ENCODE data around the gene NOTCH1.

NOTCH1 gene

DNA sequence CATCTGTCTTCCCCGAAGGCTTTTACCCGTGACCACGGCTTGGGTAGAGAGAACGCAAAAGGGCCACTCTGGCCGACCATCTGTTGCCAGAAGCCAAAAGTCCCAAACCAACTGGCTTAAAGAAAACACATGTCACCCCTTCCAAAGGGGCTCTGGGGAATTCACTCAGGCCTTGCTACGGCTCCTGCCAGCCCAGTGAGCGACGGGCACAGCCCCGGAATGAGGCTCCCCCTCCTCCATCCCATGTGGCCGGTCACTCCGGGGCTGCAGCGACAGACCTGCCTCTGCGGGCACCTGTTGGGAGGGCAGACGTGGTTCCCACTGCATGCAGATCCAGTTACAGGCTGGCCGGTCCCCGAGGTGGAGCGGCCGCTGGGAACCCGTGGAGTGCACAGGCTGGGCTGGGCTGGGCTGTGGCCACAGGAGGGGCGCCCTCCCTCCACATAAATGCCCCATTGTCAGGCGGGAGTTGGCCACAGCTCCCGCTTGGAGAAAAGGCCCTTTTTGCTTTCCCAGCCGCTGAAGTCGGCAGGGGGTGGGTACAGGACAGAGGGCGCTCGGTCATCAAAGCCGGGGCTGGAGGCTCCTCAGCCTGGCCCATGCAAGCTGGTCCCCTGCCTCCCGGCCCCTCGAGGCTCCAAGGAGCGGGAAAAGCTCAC lies 19.9 kb downstream of the NOTCH1 start:
- Histone ChIP-seq H3K4me1 (ENCODE audit: control insufficient read depth, insufficient read depth, low read length) (peaks cover 8% of the 10 kb centered on the region), H3K4me3 (ENCODE audit: low read length) (no peak overlapping the region), H3K9ac (ENCODE audit: low read length) (no peak overlapping the region), H3K9me3 (ENCODE audit: control insufficient read depth, low read length) (no peaks in the 10 kb centered on the region), H3K36me3 (ENCODE audit: control insufficient read depth, insufficient read depth, low read length, severe bottlenecking) (no peaks in the 10 kb centered on the region), H3K27me3 (replicated peaks; ENCODE audit: control insufficient read depth, insufficient read depth, low read length) (no peaks in the 10 kb centered on the region)
- no peak for DNase-seq (ENCODE audit: low read depth)

DNA sequence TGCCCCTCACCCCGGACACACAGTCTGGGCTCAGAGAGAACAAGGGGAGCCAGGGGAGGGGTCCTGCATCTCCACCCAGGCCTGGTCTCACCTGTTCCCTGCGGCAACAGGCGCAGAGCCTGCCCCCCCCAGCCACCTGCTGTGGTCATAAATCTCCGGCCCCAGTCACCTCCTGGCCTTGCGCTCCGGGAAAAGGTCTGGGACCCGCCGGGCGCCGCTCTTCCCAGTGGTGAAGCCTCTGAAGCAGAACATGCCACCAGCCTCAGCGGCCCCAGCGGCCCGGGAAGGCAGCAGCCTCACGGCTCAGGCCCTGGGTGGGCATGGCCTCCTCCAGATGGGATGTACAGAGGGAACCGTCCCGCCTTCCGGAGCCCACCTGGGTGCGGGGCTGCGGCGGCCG lies 20.6 kb downstream of the NOTCH1 start:
- H3K36me3 ChIP-seq (ENCODE audit: control insufficient read depth, insufficient read depth, low read length, severe bottlenecking), result no peaks in the 10 kb centered on the region
- no peak for DNase-seq (ENCODE audit: low read depth)
- no peak overlapping the region for H3K4me3 ChIP-seq (ENCODE audit: low read length)
- H3K9me3 ChIP-seq (ENCODE audit: control insufficient read depth, low read length), result no peaks in the 10 kb centered on the region
- H3K27me3 ChIP-seq (replicated peaks; ENCODE audit: control insufficient read depth, insufficient read depth, low read length), result no peaks in the 10 kb centered on the region
- peaks cover 8% of the 10 kb centered on the region for H3K4me1 ChIP-seq (ENCODE audit: control insufficient read depth, insufficient read depth, low read length)
- H3K9ac ChIP-seq (ENCODE audit: low read length), result no peak overlapping the region

DNA sequence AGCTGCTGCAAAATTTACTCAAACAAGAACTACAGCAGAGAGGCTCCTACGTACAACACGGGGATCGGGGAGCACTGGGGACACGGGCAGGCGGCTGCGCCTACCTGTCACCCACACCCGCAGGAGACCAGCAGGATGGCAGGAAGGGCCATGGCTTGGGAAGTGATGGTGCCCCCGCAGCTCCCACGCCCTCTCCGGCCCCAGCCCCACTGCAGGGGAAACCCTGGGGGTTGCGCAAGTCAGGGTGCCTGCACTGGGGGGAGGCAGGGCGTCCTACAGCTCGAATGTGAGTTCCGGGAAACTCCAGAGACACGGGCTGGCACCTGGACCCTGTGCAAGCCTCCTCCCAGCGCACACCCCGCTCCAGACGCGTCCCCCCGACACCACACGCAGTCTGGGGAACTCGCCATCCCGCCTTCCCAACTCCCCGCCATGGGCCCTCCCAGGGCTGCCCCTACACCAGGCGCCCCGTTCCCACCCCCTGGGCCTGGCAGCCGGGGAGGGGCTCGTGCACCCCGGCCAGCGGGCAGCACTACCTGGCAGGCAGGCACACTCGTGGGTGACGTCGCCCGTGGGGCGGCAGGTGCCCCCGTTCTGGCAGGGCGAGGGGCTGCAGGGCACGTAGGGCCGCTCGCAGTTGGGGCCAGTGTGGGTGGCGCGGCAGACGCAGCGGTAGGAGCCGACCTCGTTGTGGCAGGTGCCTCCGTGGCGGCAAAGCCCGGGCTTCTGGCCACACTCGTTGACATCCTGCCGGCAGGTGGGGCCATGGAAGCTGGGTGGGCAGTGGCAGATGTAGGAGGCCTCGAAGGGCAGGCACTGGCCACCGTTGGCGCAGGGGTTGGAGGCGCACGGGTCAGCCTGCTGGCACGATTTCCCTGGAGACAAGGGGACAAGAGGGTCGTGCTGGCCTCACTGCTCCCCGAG lies 23.3 kb downstream of the NOTCH1 start:
- Histone ChIP-seq H3K36me3 (ENCODE audit: control insufficient read depth, insufficient read depth, low read length, severe bottlenecking) (peaks cover 10% of the 10 kb centered on the region), H3K9ac (ENCODE audit: low read length) (no peak overlapping the region), H3K9me3 (ENCODE audit: control insufficient read depth, low read length) (no peaks in the 10 kb centered on the region), H3K4me3 (ENCODE audit: low read length) (no peak overlapping the region), H3K4me1 (ENCODE audit: control insufficient read depth, insufficient read depth, low read length) (peaks cover 8% of the 10 kb centered on the region), H3K27me3 (replicated peaks; ENCODE audit: control insufficient read depth, insufficient read depth, low read length) (no peaks in the 10 kb centered on the region)
- DNase-seq (ENCODE audit: low read depth), result no peak

DNA sequence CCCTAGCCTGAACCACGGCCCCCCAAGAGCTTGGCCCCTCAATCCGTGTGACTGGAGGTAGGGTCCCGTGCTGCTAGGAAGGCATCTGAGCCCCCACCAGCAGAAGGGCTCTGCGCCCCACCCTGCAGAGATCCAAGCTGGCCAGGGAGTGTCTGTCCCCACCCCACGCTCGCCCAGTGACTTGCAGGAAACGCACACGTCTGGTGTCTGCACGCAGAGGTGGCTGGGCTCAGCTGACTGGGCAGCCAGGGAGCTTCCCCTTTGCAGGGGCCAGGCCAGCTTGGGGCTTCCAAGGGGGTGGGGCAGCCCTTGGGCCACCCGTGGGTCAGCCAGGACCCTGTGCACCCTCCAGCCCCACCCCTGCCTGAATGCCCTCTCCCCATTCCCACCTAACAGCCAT lies 24.3 kb downstream of the NOTCH1 start:
- H3K27me3 ChIP-seq (replicated peaks; ENCODE audit: control insufficient read depth, insufficient read depth, low read length), result no peaks in the 10 kb centered on the region
- peaks cover 13% of the 10 kb centered on the region for H3K36me3 ChIP-seq (ENCODE audit: control insufficient read depth, insufficient read depth, low read length, severe bottlenecking)
- H3K9me3 ChIP-seq (ENCODE audit: control insufficient read depth, low read length), result no peaks in the 10 kb centered on the region
- no peak for DNase-seq (ENCODE audit: low read depth)
- peaks cover 8% of the 10 kb centered on the region for H3K4me1 ChIP-seq (ENCODE audit: control insufficient read depth, insufficient read depth, low read length)
- no peak overlapping the region for H3K4me3 ChIP-seq (ENCODE audit: low read length)
- no peak overlapping the region for H3K9ac ChIP-seq (ENCODE audit: low read length)

DNA sequence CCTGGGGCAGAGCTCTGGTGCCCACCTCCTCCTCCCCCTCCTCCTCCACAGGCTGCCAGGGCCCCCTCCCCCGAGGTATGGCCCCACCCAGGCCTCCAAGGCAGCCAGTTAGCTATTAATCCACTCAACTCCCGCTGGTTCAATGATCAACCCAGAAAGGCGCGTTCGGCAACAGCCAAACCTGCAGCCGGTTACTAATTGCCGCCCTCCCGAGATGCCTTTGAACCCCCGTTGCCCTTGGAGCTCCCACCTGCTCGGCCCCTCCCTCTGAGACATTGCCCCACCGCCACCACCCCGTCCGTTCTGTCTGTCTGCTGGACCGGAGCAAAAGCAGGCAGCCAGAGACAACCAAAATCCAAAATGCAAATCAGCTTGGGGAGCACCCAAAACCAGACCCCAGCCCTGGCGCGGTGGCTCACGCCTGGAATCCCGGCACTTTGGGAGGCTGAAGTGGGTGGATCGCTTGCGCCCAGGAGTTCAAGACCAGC lies 25.8 kb downstream of the NOTCH1 start:
- no peaks in the 10 kb centered on the region for H3K9me3 ChIP-seq (ENCODE audit: control insufficient read depth, low read length)
- H3K36me3 ChIP-seq (ENCODE audit: control insufficient read depth, insufficient read depth, low read length, severe bottlenecking), result peaks cover 19% of the 10 kb centered on the region

DNA sequence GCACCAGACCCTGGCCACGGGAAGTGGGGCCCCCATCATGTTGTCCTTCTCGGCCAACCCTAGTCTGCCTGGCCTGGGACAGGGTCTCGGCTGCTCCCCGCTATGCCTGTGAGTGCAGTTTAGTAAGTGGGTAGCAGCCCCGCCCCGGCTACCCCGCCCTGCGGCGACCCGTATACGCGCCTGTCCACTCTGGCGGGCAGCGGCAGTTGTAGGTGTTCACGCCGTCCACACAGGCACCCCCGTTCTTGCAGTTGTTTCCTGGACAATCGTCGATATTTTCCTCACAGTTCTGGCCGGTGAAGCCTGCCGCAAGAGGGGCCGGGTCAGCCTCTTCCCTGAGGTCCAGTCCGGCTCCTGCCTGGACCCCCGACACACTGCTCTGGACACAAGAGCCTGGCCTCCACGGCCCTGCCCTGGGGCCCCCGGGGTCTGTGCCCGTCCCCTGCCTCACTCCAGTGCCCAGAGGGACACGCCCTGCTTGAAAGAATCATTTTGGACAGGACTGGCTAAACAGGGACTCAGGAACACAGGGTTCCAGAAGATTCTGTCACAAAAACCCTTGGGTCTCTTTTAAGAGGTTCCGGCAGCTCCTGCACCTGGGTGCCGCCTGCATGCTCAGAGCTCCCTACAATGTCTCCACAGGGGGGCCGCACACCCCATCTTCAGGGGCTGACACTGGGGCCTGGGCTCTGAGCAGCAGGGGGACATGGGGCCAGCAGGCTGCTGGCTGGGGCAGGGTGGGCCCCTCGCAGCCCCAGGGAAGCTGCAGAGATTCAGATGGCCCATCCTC lies 26.4 kb downstream of the NOTCH1 start:
- H3K36me3 ChIP-seq (ENCODE audit: control insufficient read depth, insufficient read depth, low read length, severe bottlenecking), result peaks cover 25% of the 10 kb centered on the region

More for the DNA sequence above, 25.8 kb downstream of the NOTCH1 start:
- DNase-seq (ENCODE audit: low read depth), result no peak
- peaks cover 8% of the 10 kb centered on the region for H3K4me1 ChIP-seq (ENCODE audit: control insufficient read depth, insufficient read depth, low read length)
- no peak overlapping the region for H3K9ac ChIP-seq (ENCODE audit: low read length)
- H3K4me3 ChIP-seq (ENCODE audit: low read length), result no peak overlapping the region
- H3K27me3 ChIP-seq (replicated peaks; ENCODE audit: control insufficient read depth, insufficient read depth, low read length), result no peaks in the 10 kb centered on the region

DNA sequence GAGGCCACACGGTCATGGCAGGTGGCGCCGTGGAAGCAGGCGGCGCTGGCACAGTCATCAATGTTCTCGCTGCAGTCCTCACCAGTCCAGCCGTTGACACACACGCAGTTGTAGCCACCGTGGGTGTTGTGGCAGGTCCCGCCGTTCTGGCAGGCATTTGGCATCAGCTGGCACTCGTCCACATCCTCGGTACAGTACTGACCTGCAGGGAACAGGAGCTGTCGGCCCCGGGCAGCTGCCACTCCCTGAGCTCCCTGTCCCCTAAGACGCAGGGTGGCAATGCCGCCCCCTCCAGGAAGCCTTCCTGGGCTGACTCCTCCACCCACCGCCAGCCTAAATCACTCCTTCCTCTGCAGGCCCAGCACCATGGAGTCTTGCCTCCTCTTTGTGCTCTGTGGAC lies 27.2 kb downstream of the NOTCH1 start:
- Histone ChIP-seq H3K4me3 (ENCODE audit: low read length) (no peak overlapping the region), H3K9ac (ENCODE audit: low read length) (no peak overlapping the region), H3K36me3 (ENCODE audit: control insufficient read depth, insufficient read depth, low read length, severe bottlenecking) (peaks cover 32% of the 10 kb centered on the region), H3K4me1 (ENCODE audit: control insufficient read depth, insufficient read depth, low read length) (peaks cover under 1% of the 10 kb centered on the region), H3K9me3 (ENCODE audit: control insufficient read depth, low read length) (no peaks in the 10 kb centered on the region), H3K27me3 (replicated peaks; ENCODE audit: control insufficient read depth, insufficient read depth, low read length) (no peaks in the 10 kb centered on the region)
- DNase-seq (ENCODE audit: low read depth), result no peak

More for the DNA sequence above, 26.4 kb downstream of the NOTCH1 start:
- Histone ChIP-seq H3K9me3 (ENCODE audit: control insufficient read depth, low read length) (no peaks in the 10 kb centered on the region), H3K9ac (ENCODE audit: low read length) (no peak overlapping the region), H3K4me1 (ENCODE audit: control insufficient read depth, insufficient read depth, low read length) (peaks cover 8% of the 10 kb centered on the region), H3K27me3 (replicated peaks; ENCODE audit: control insufficient read depth, insufficient read depth, low read length) (no peaks in the 10 kb centered on the region), H3K4me3 (ENCODE audit: low read length) (no peak overlapping the region)
- no peak for DNase-seq (ENCODE audit: low read depth)

DNA sequence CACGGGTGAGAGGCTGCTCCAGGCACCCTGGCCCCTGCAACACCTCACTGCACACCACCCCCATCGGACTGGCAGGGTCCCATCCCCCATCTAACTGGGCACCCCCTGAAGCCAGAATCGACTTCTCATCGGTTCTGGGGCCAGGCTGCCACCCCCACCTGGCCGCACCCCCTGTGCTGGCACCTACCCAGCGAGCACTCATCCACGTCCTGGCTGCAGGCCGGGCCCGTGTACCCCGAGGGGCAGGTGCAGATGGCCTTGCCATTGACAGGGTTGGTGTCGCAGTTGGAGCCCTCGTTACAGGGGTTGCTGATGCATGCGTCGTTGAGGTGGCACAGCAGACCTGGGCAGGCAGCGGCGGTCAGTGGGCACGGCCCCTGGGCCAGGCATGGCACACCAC lies 27.9 kb downstream of the NOTCH1 start:
- DNase-seq (ENCODE audit: low read depth), result no peak
- H3K9ac ChIP-seq (ENCODE audit: low read length), result no peak overlapping the region
- H3K4me3 ChIP-seq (ENCODE audit: low read length), result no peak overlapping the region
- H3K36me3 ChIP-seq (ENCODE audit: control insufficient read depth, insufficient read depth, low read length, severe bottlenecking), result peaks cover 37% of the 10 kb centered on the region
- H3K9me3 ChIP-seq (ENCODE audit: control insufficient read depth, low read length), result no peaks in the 10 kb centered on the region
- no peaks in the 10 kb centered on the region for H3K4me1 ChIP-seq (ENCODE audit: control insufficient read depth, insufficient read depth, low read length)
- H3K27me3 ChIP-seq (replicated peaks; ENCODE audit: control insufficient read depth, insufficient read depth, low read length), result no peaks in the 10 kb centered on the region

DNA sequence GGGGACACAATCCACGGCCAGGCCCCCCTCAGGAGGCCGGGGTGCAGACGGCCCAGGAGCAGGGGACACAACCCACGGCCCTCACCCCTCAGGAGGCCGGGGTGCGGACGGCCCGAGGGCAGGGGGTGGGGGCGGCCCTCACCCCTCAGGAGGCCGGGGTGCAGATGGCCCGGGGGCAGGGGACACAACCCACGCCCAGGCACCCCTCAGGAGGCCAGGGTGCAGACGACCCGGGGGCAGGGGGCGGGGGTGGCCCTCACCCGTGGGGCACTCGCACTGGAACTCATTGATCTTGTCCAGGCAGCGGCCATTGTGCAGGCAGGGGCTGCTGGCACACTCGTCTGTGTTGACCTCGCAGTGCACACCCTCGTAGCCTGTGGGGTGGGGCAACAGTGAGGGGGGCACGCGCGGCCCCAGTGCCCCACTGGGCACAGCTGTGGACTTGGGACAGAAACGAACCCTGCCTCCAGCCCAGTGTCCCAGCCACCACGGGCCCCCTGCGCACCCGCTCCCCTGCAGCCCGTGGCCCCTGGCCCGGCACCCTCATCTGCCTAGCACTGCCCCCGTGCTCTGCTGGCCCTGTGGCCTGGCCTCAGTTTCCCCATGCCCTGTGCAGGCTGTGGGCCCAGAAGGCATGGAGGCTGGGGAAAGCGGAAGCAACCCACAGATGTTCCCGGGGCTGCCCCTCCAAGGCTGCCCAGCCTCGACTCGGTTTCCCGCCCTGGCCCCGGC lies 28.7 kb downstream of the NOTCH1 start:
- H3K36me3 ChIP-seq (ENCODE audit: control insufficient read depth, insufficient read depth, low read length, severe bottlenecking), result peaks cover 40% of the 10 kb centered on the region
- no peak for DNase-seq (ENCODE audit: low read depth)
- H3K4me3 ChIP-seq (ENCODE audit: low read length), result no peak overlapping the region
- no peaks in the 10 kb centered on the region for H3K9me3 ChIP-seq (ENCODE audit: control insufficient read depth, low read length)
- H3K4me1 ChIP-seq (ENCODE audit: control insufficient read depth, insufficient read depth, low read length), result no peaks in the 10 kb centered on the region
- no peaks in the 10 kb centered on the region for H3K27me3 ChIP-seq (replicated peaks; ENCODE audit: control insufficient read depth, insufficient read depth, low read length)
- no peak overlapping the region for H3K9ac ChIP-seq (ENCODE audit: low read length)

DNA sequence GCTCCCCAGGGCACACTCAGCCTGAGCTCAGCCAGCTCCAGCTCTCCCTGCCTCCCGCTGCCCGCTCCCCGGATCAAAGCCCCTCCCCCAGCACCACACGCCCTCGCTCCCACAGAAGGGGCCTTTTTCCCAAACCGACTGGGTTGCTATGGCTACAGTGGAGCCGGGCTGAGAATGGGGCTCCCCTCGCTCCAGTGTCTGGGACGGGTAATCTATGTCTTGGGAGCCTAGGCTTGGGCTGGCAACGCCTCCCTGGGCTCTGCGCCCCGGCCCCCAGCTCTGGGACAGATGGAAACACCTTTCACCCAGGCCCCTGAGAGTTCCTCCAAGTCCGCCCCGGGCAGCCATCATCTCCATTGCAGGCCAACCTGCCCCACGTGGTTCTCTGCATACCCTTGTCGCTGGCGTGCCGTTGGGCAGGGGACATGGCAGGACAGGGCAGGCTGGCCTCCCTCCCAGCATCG lies 29.6 kb downstream of the NOTCH1 start:
- no peak overlapping the region for H3K9ac ChIP-seq (ENCODE audit: low read length)
- DNase-seq (ENCODE audit: low read depth), result no peak
- H3K36me3 ChIP-seq (ENCODE audit: control insufficient read depth, insufficient read depth, low read length, severe bottlenecking), result peaks cover 49% of the 10 kb centered on the region
- H3K4me1 ChIP-seq (ENCODE audit: control insufficient read depth, insufficient read depth, low read length), result no peaks in the 10 kb centered on the region
- H3K27me3 ChIP-seq (replicated peaks; ENCODE audit: control insufficient read depth, insufficient read depth, low read length), result no peaks in the 10 kb centered on the region
- no peak overlapping the region for H3K4me3 ChIP-seq (ENCODE audit: low read length)
- H3K9me3 ChIP-seq (ENCODE audit: control insufficient read depth, low read length), result no peaks in the 10 kb centered on the region
